GM21619 (cell line): ENCODE results near the gene CXCL8.
"Not testable (repeated sequence)": the region's sequence is repeated elsewhere in the genome, so short reads cannot be mapped to it uniquely, and the experiment has no call there.

Source experiments
- ATAC-seq: cut with Tn5 transposase; IDR thresholded peaks from one replicate; pipeline ENCODE4 v1.9.1; 2021; ENCODE audit not compliant: unreplicated experiment

Gene CXCL8

DNA sequence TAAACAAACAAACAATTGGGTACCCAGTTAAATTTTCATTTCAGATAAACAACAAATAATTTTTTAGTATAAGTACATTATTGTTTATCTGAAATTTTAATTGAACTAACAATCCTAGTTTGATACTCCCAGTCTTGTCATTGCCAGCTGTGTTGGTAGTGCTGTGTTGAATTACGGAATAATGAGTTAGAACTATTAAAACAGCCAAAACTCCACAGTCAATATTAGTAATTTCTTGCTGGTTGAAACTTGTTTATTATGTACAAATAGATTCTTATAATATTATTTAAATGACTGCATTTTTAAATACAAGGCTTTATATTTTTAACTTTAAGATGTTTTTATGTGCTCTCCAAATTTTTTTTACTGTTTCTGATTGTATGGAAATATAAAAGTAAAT is 2.9 kb downstream of the CXCL8 start:
- ATAC-seq: no peak

DNA sequence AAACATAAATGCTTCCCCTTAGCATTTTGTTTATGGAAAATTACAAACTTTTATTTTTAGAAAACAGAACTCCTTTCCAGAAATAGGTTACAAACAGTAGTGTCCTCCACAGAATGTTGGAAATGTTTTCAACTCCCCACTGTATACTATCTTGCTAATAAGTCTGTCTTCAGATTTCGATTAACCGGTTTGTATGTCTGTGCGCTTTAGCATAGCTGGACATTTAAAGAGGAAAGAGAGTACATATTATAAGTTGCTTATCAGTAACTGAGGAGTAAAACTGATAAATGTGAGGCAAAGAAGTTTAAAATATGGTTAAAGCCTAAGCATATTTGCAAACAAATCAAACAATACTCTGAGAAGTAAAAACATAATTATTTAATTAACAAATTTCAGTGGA is 3.4 kb downstream of the CXCL8 start:
- ATAC-seq: no peak

DNA sequence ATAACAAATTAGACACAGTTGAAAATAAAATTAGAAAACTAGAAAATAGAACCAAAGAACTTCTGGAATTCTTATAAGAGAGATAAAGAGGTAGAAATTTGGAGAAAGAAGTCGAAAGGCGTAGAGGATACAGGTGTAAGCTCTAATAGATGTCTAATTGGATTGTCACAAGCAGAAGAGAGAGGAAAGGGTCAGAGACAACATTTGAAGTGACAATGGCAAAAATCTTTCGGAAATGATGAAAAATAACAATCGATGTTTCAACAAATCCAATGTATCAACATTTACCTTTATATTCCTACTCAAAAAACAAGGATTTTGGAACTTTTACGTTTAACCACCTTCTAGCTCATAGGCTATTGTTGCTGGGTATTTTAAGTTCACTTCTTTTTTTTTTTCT is 3.8 kb downstream of the CXCL8 start:
- ATAC-seq: no peak

DNA sequence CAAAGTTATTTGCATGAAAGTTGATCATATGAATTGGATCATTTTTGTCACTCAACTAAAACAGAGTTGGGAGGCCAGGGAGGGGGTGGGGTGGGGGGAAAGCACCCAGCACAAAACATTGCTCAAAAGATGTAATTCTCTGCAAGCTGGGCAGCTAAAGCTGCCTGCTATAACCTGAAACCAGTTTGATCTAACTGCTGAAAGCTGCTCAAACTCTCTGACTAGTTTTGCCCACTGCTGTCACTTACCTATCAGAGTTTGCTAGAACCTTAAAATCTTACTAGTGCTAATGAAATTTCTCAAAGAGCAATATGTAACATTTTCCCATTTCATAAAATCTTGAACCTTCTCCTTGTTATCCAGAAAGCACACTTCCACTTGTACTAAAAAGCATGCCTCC is 10.4 kb downstream of the CXCL8 start:
- ATAC-seq: no peak

DNA sequence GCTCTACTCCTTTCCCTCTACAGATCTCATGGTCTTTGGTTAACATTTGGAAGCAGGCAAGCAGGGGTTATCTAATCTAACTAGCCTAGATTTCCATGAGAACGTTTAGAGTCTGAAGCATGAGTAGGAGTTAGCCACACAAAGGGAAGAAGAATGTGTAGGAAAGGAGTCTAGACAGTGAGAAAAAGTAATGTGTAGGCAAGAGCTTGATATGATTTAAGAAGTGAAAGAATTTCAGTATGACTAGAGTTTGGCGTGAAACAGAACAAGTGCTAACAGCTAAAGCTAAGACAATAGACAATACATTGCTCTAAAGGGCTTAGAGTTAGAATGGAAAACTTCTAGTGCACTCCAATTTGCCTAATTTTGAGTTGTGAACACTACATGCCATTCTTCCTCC is 10.8 kb downstream of the CXCL8 start:
- no peak for ATAC-seq

DNA sequence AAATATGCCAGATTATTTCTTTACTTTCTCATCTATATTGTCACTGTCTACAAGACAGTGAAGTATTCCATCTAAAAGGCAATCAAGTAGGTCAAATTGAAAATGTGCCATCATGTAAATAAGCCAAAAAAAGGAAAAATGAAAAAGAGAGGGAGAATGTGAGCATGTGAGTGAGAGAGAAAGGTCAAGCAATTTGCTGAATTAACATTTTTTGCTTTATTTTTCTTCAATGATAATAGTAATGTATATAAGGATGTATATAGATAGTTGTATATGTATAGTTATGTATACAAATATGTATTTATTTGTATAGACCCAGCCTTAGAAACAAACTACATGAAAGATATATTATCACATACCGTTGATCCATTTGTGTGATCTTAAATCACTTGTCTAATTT is 11.5 kb downstream of the CXCL8 start:
- ATAC-seq: no peak

DNA sequence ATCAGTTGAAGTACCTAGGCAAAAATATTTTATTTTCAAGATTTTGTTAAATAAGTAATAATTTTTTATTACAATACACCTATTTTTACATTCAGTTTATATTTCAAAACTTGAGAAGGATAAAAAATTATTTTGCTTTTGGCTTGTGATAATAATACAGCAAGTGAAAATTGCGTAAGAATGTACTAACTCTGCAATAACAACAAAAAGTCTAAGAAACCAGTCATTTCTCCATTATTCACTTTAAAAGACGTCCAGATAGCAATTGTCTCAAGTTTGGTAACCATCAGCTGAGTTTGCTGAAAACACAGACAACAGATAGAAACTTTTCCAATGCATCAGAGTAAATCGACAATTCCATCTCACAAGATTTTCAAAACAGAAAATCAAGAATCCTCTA is 12.1 kb downstream of the CXCL8 start:
- ATAC-seq: no peak

DNA sequence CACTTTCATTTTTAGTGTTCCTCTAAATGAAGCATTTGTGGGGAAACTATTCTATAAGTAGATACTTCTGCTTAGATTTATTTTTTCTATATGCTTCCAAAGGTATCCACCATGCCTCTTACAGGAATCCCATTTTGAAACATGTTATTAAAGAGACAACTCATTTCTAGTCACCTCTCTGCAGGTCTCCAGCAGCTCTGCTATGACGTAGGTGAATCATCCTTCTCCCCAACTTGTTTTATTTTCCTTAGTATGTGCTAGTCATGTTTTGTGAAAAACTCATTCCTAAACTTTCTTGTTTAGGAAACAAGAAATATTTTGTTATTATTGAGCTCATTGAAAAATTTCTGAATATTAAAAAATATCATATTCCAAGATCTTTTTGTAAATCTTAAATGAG is 12.8 kb downstream of the CXCL8 start:
- no peak for ATAC-seq

DNA sequence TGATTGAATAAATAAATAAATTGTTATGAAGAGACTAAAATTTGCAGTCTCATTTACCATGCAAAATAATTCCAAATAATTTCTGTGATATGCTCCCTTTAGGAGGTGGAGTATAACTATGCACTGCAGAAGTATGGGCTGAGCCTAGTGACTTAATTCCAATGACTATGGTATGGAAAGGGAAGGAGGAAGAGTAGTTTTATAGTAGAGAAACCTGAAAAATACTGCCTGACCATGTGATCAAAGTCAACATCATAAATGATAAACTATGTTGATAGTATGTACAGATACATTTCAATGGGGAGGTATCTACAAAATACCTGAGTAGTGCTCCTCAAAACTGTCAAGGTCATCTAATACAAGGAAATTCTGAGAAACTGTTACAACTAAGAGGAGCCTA is 14.6 kb downstream of the CXCL8 start:
- no peak for ATAC-seq

DNA sequence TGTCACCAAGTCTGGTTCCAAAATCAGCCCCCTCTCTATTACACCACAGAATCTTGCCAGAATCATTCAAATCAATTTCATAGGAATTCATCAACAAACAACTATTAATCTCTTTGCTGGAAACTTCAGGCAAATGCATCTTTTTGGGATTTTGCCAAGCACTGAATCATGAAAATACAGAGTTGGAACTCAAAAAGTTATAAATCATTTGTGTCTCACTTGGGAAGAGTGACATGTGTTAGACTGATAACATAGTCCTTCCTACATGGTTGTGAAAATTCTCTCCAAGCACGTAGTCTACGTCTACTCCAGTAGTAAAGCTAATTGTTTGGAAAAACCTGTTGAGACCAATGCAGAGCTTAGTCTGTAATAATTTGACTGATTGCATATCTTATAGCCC is 19.0 kb downstream of the CXCL8 start:
- ATAC-seq: no peak

DNA sequence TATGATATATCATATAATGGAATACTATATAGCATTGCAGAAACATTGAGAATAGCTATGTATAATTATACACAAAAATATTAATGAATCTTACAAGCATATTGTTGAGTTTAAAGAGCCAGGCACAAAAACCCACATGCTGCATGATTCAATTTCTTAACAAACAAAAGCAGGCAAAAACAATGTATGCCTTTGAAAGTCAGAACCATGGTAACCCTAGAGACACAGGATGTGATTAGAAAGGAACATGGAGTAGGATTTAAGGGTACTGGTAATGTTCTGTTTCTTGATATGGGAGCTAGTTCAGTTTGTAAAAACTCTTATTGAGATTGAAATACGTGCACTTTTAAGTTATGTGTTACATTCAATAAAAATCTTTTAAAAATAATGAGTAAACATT is 21.5 kb downstream of the CXCL8 start:
- no peak for ATAC-seq

DNA sequence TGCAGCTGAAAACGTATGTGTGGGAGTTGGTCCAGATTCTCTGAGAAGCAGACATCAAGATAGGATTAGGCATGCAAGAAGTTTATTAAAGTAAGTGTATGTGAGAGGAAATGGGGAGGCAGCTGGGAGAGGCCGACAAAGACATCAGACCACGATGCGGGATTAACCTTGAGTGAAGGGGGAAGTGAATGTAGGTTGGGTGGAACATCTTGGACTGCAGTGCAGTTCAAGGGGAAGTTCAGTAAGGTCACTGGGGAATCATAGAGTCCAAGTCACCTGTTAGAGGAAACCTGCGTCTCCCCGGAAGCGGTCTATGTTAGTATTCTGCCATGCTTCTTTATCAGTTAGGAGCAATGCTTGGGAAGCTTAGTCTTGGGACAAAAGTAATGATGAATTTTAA is 22.0 kb downstream of the CXCL8 start:
- no peak for ATAC-seq

DNA sequence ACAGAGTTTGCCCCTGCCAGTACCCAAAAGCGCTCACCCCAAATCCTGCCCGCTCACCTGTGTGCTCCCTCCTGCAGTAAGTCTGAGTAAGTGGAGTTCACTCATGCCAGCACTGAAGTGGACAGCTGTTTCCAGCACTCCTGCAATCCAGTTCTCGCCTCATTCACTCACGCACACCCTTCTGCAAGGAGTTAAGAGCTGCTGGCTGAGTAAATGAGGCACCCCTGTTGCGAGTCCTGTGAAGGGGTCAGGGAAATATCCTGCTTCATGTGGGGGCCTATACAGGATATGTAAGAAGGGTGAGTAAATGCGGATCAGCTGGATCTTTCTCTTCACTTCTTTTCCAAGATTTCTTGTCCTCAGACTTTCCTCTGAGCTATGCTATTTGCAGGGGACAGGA is 23.5 kb downstream of the CXCL8 start:
- ATAC-seq: no peak

DNA sequence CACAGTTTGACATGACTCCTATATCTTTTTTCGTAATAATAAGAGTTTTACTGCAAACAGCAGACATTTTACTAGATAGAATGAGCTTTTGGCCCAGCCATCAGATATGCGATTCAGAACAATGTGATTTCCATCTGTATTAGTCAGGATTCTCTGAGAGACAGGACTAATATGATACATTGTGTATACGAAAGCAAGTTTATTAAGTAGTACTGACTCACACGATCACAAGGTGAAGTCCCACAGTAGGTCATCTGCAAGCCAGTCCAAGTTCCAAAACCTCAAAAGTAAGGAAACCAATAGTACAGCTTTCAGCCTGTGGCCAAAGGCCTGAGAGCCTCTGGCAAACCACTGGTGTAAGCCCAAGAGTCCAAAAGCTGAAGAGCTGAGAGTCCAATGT is 24.1 kb downstream of the CXCL8 start:
- no peak for ATAC-seq

DNA sequence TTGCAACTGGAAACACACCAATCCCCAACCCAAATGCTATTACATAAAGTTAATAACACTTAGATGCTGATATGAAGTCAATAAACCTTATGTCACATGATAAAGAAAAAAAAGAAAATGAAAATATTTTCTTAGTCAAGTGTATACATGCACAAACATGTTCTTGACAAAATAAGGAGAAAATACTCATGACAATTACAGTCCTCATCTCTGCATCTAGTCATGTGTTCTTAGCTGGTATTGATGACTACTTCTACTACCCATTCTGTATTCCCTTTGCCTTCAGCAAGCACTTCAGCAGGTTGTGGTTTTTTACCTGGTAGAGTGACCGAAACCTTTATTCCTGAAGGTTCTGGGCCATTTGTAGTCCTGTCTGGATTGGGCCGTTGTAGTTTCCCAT is 24.9 kb downstream of the CXCL8 start:
- no peak for ATAC-seq

DNA sequence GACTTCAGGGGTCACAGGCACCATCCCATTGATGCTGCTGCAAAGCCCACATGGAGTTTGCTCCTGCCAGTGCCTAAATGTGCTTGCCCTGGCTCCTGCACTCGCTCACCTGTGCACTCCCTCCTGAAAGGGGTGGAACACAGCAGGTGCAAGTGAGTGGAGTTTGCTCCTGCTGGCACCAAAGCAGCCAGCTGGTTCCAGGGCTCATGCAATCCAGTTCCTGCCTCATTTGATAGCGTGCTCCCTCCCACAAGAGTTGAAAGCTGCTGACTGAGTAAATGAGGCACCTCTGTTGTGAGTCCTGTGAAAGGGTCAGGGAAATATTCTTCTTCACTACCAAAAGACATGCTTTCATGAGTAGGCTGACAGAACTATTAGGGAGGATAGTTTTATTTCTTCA is 30.5 kb downstream of the CXCL8 start:
- no peak for ATAC-seq

DNA sequence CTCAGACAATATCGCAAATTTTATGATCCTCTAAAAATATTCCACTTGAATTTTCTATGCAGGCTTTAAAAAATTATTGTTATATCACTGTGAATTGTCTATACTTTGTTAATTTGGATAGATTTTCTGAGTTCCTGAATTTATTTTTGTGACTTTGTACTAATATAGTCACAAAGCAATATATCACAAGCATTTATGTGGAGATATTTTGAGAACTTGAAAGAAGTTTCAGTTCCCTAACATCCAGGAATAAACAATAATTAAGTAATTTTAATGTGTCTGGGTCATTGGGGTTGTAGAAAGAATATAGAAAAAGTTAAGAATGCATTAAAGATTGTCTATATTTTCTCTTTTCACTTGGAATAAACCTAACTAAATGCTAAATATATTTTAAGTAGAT is 32.0 kb downstream of the CXCL8 start:
- ATAC-seq: no peak

DNA sequence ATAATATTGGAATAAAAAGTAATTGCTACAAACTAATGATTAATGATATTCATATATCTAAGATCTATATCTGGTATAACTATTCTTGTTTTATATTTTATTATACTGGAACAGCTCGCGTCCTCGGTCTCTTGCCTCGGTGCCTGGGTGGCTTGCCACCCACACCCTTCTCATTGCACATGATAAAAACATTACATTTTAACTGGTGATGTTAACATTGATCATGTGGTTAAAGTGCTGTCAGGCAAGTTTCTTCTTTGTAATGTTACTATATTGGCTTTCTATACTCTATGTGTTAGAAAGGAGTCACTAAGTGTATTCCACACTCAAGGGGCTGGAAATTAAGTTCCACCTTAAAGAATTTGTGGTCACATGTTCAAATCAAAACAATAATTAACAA is 34.0 kb downstream of the CXCL8 start:
- ATAC-seq: not testable (repeated sequence)

DNA sequence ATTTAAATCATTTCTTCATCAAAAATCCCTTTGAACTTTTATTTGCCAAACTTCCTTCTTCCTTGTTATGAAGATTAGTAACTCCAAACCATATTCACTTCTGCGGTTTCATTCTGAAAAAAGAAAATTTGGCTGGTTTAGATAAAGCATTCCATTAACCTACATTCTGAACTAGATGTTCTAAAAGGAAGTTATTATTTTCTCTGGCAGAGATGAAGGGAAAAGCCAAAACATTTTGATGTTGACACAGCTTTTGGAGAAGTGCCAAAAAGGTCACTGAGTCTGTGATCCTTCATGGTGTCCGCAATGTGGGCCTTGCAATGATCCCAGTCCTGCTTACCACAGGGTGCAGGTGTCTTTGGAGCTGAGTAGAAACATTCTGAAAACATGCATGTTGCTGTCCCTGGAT is 36.0 kb downstream of the CXCL8 start:
- ATAC-seq: no peak

DNA sequence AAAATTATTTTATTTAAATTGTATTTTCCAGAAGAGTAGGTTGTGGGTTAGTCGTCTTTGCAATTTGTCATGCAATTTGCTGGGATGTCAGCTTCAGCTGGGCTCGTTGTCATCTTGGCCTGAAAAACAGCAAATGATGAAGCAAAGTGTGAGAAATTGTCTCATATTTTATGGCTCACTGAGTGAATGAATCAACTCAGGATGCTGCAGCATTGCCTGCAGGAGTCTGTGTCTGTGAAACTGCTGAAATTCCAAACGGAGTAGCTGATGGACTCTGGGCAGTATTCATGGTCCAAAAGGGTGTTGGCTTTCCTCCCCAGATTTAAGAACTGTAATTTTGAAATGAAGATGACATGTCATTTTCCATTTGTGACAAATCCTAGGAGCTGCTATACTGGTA is 37.2 kb downstream of the CXCL8 start:
- ATAC-seq: no peak

DNA sequence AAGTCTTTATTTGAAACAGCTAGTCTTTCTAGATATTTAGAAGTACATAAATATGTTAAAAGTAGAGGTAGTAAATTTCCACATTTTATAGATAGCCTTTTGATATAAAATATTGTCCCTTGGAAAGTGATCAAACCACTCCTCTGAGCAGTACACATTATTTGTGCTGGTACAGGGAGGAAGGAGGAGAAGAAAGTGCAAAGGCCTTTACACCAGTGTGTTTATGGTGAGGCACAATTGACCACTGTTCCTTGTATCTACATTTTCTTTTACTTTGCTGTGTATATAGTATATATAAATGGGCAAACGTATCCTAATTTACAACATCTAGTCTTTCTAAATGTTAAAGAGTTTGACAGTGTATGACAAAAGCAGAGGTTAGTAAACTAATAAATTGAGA is 39.9 kb downstream of the CXCL8 start:
- no peak for ATAC-seq

DNA sequence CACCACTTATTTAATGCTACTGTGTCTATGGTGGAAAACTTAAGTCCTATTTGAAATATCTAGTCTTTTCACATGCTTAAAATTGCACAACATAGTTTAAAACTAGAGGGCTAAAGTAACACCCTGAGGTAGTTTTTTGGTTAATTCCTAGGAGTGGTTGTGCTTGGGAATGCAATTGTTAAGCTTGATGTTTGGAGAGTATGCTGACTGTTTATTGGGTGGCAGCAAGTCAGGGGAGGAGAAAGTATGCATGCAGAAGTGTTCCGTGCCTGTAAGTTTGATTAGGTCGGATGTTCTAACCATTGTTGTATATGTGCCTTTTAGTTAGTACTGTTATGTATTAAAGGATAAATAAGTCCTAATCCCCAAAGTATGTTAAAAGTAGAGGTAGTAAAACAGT is 40.5 kb downstream of the CXCL8 start:
- ATAC-seq: no peak

DNA sequence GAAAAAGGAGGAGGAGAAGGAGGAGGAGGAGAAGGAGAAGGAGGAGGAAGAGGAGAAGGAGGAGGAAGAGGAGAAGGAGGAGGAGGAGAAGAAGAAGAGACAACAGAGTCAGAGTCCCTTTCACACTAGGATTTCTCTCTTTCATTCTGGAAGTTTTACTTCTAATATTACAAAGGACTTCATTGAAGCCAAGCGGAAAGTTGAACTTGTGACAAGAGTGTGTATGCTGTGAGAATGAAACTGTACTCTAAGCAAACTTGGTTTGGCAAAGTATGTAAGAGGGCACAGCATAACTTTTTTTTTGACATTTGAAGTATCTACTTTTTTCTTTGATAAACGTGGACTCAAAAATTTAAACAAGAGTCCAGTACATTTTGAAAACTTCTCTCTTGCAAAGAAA is 48.0 kb downstream of the CXCL8 start:
- ATAC-seq: no peak
